Panc1 (cell line): ENCODE data around the gene YY1.

ENCODE experiments used
- POLR2AphosphoS5 ChIP-seq: IDR thresholded peaks from 2 replicates; pipeline ENCODE4 v1.6.1; 2012; ENCODE audit warnings: mild to moderate bottlenecking, low read depth, low read length, moderate library complexity
- SIN3A ChIP-seq: IDR thresholded peaks from 2 replicates; pipeline ENCODE4 v1.6.1; 2012; ENCODE audit warnings: low read depth, mild to moderate bottlenecking, low read length, moderate library complexity, borderline replicate concordance; ENCODE audit not compliant: insufficient read depth
- TF ChIP-seq, protein P1 (sequence below): fragments of 450-650 bp; IDR thresholded peaks from 2 replicates; pipeline ENCODE4 v1.5.1; 2017; ENCODE audit warnings: mild to moderate bottlenecking

DNA sequence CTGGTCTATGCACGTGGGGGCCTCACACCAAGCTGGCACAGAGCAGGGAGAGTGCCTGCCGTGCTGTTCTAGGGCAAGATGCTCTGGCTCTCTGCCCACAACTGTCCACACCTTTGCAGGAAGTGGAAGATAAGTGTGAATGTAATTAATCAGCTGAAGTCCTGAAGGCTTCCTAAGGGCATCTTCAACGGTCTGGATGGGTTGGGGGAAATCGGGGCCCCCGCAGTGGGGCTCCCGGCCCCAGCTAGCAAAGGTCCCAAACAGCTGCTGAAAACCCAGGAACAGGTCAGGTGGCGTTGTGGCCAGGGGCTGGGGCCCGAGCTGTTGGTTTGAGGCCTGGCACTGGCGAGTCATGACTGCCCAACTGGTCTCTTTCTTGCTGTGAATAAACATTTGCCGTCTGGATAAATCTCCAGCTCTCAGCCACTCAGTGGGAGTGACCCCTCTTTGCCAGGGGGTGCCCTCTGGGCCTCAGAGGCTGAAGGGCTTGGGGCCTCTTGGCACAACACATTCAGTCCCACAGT, 74.0 kb downstream of the YY1 start:
- TF ChIP-seq SIN3A (no peak), POLR2AphosphoS5 (no peak)
- TF ChIP-seq, protein P1, sequence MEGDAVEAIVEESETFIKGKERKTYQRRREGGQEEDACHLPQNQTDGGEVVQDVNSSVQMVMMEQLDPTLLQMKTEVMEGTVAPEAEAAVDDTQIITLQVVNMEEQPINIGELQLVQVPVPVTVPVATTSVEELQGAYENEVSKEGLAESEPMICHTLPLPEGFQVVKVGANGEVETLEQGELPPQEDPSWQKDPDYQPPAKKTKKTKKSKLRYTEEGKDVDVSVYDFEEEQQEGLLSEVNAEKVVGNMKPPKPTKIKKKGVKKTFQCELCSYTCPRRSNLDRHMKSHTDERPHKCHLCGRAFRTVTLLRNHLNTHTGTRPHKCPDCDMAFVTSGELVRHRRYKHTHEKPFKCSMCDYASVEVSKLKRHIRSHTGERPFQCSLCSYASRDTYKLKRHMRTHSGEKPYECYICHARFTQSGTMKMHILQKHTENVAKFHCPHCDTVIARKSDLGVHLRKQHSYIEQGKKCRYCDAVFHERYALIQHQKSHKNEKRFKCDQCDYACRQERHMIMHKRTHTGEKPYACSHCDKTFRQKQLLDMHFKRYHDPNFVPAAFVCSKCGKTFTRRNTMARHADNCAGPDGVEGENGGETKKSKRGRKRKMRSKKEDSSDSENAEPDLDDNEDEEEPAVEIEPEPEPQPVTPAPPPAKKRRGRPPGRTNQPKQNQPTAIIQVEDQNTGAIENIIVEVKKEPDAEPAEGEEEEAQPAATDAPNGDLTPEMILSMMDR, result no peak
